Measurements from ENCODE around the gene SHB.

GRCh38 chr9:38114905-38115304 lies 45.9 kb upstream of the SHB start:
- no peak for TF ChIP-seq CTCF (IDR thresholded peaks at IDR 0.05; ENCODE audit: low read depth, low read length)
- no peak for TF ChIP-seq EZH2phosphoT487 (IDR thresholded peaks at IDR 0.05; ENCODE audit: low read depth)
